ENCODE results near the gene ADCYAP1R1.

DNA sequence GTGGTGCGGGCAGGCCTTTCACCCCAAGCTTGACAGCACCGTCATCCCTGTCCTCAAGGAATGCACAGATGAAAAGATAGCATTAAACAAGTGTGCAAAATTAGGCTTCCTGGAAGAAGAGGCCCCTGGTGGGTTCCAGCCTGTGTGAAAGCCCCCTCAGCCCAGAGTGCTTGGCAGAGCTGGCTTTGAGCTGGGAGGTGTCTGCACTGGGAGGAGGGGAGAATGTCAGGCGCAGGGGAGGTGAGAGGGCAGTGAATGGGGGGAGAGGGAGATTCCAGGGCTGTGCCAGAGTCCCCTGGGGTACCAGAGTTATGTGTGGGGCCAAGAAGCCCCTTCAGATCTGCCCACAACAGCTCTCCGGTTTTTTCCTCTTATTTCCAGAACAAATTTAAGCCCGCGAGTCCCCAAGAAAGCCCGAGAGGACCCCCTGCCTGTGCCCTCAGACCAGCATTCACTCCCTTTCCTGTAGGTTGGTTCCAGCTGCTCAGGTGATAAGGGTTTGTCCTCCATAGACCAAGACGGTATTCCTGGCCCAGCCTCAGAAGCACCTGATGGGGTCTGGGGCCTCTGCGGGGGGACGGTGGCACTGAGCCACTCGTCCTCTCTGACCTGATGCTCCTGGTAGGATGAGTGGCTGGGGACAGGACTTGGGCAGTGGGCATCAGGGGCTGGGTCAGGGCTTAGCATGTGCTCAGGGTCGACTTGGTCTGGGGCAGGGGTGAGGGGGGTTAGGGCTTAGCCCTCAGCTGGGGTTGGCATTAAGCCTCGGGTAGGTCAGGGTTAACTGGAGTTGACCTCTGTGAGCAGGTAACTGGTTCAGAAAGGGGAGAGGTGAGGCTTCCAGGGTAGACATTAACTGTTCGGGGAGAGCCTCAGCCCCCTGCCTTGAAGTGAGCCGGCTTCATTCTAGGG is 43.4 kb downstream of the ADCYAP1R1 start:
- TF ChIP-seq CTCF (conservative IDR thresholded peaks at IDR 0.05; ENCODE audit: low read length) (no peak), EZH2phosphoT487 (IDR thresholded peaks at IDR 0.05; ENCODE audit: borderline replicate concordance) (no peak)
